Panc1 (cell line): ENCODE measurements around the gene USP19. TPM values are rescaled to one million over a fixed set of nuclear protein-coding genes. Genes with fewer than 3 reads are reported as not detected.

Source experiments
- ATAC-seq: fragments of 200-7000 bp; cut with Tn5 transposase; 2 replicates; pipeline ENCODE4 v1.9.1; 2020; ENCODE audit warnings: mild to moderate bottlenecking, moderate library complexity
- BruUV-seq: library from RNA; stranded (reverse); fragments of 400-500 nt; replicated peaks from 2 replicates; lab custom pipeline; 2021; lab: Mats Ljungman, UMichigan
- CTCF ChIA-PET: fragments of 300-600 bp; sonication (Branson Sonifier 250); formaldehyde crosslinking; loops from one replicate; lab custom pipeline; 2022; ENCODE audit warnings: antibody characterized with exemption; lab: Charles Lee
- POLR2A ChIA-PET: fragments of 300-600 bp; sonication (Branson Sonifier 250); formaldehyde crosslinking; loops from one replicate; lab custom pipeline; 2022; ENCODE audit warnings: antibody characterized with exemption; lab: Charles Lee
- DNase-seq: peaks from one replicate; pipeline ENCODE4 v3.0.0-alpha.2; 2010; ENCODE audit warnings: low read depth, low spot score
- H3K27ac ChIP-seq: 2 replicates; pipeline ENCODE4 v1.5.1; 2011; ENCODE audit warnings: mild to moderate bottlenecking, low read length, inconsistent platforms
- H3K27me3 ChIP-seq: fragments of 200-500 bp; sonication (Bioruptor generic); 2 replicates; pipeline ENCODE4 v1.6.0; 2014; ENCODE audit warnings: low read length, inconsistent platforms; ENCODE audit not compliant: control insufficient read depth, insufficient read depth
- H3K36me3 ChIP-seq: fragments of 200-500 bp; sonication (Bioruptor generic); 2 replicates; pipeline ENCODE4 v1.5.1; 2014; ENCODE audit warnings: inconsistent platforms, mild to moderate bottlenecking, low read length, moderate library complexity; ENCODE audit not compliant: control insufficient read depth, insufficient read depth
- H3K4me1 ChIP-seq: 2 replicates; pipeline ENCODE4 v1.5.1; 2011; ENCODE audit warnings: inconsistent platforms, mild to moderate bottlenecking, low read length, moderate library complexity; ENCODE audit not compliant: control insufficient read depth, insufficient read depth
- H3K4me3 ChIP-seq, 2 experiments: 2 replicates each; pipeline ENCODE4 v1.5.1; 2011 to 2012; ENCODE audit warnings: low read depth in 2 of 2, low read length in 2 of 2, mild to moderate bottlenecking in 2 of 2, inconsistent platforms in 1 of 2, moderate library complexity in 1 of 2
- H3K9me3 ChIP-seq: fragments of 200-500 bp; sonication (Bioruptor generic); 2 replicates; pipeline ENCODE4 v1.5.1; 2014; ENCODE audit warnings: low read depth, mild to moderate bottlenecking, inconsistent platforms, low read length, moderate library complexity; ENCODE audit not compliant: control insufficient read depth, insufficient read depth
- POLR2AphosphoS5 ChIP-seq: IDR thresholded peaks from 2 replicates; pipeline ENCODE4 v1.6.1; 2012; ENCODE audit warnings: mild to moderate bottlenecking, low read depth, low read length, moderate library complexity
- SIN3A ChIP-seq: IDR thresholded peaks from 2 replicates; pipeline ENCODE4 v1.6.1; 2012; ENCODE audit warnings: low read depth, mild to moderate bottlenecking, low read length, moderate library complexity, borderline replicate concordance; ENCODE audit not compliant: insufficient read depth
- TCF7L2 ChIP-seq: IDR thresholded peaks from 2 replicates; pipeline ENCODE4 v1.6.1; 2011; ENCODE audit warnings: mild to moderate bottlenecking, low read depth, low read length, inconsistent platforms
- in situ Hi-C: cut with HindIII; loops from 2 replicates; pipeline ENCODE4 v1.10.0; 2016; ENCODE audit warnings: low sequenced_read_pairs, low pct_unique_long_range_greater_than_20kb
- intact Hi-C: fragments of 100-400 bp; cut with micrococcal nuclease; formaldehyde crosslinking; loops from one replicate; pipeline ENCODE4 v1.10.0; 2022; ENCODE audit not compliant: unreplicated experiment
- total RNA-seq: library from RNA; stranded (reverse); gene quantifications from one replicate; pipeline ENCODE4 v1.2.1, GENCODE V29; 2021; ENCODE audit not compliant: unreplicated experiment
- TF ChIP-seq, protein P1 (sequence below): fragments of 450-650 bp; IDR thresholded peaks from 2 replicates; pipeline ENCODE4 v1.5.1; 2017; ENCODE audit warnings: mild to moderate bottlenecking
- TF ChIP-seq, protein P2 (sequence below), 2 experiments: IDR thresholded peaks; 2 replicates each; pipeline ENCODE4 v1.6.1; 2011 to 2012; ENCODE audit warnings: low read depth in 2 of 2, control low read depth in 1 of 2, low read length in 1 of 2, mild to moderate bottlenecking in 1 of 2, moderate library complexity in 1 of 2; ENCODE audit not compliant: insufficient read depth in 1 of 2

USP19 gene
- total RNA-seq, 1 experiment from 2014 or later: 60.6 TPM

DNA sequence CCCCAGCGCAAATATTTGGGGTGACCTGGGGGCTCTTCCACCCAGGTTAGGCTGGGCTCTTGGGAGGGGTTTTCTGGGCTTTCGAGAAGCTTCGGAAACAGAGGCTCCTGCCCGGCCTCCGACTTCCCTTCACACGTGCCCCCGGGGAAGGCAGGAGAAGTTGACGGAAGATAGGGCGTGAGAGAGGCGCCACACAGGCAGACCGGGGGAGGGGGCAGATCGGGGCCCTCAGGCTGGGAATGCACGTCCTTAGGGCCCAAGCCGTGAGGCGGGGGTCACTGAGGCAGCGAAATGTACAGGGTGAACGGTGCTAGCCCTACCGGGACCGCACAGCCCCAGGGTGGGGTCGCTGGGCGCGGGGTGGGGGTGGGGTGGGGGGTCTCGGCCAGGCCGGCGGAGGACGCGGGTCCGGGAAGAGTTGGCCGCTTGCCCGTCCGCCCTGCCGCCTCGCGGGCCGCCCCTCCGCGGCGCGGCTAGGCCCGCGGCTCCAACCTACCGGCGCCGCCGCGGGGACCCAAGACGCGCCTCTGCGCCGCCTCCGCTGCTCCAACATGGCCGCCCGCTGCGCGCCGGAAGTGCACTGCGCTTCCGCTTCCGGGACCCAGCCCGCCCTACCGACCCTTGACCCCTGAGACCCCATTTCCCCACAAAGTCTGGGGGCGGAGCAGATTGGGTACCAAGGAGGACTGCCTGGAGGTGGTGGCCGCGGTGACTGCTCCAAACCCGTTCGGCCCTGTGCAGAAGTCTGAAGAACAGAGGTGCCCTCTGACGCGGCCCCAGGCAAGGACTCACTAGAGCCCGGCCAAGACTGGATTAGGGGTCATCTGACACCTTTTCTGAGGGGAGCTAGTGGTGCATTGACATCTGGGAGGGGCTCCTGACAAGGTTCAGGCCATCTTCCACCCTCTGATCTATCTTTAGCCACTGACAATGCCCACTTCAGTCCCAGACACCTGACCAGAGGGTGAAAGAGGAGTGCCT is 45.4 kb upstream of the USP19 start, which contains the start of gene CCDC71:
CCDC71 (minus strand) TSS at position 561 of the 981 bp plus-strand sequence. CDS start 2,123 bp downstream, outside the sequence.
- H3K9me3 ChIP-seq: peaks cover 3% of the 10 kb centered on the region; the same call in 1 of the 2 replicates
- H3K36me3 ChIP-seq: peaks cover 8% of the 10 kb centered on the region; the same call in 1 of the 2 replicates
- H3K27ac ChIP-seq: peak within 1 kb of the TSS; percentile 95
- POLR2A ChIA-PET: no interaction called here
- DNase-seq (no peak), ATAC-seq (peak; percentile 84)
- intact Hi-C loops: no loop called here
- no TSS peak for BruUV-seq
- H3K4me3 ChIP-seq: peak within 1 kb of the TSS; percentile 77 to 84
- CTCF ChIA-PET: no interaction called here
- in situ Hi-C loops: no loop called here
- H3K27me3 ChIP-seq: no peaks in the 10 kb centered on the region
- no peaks in the 10 kb centered on the region; the same call in 1 of the 2 replicates for H3K4me1 ChIP-seq
- TF ChIP-seq POLR2AphosphoS5: no peak; the same call in 1 of the 2 replicates
- TF ChIP-seq, protein P1, sequence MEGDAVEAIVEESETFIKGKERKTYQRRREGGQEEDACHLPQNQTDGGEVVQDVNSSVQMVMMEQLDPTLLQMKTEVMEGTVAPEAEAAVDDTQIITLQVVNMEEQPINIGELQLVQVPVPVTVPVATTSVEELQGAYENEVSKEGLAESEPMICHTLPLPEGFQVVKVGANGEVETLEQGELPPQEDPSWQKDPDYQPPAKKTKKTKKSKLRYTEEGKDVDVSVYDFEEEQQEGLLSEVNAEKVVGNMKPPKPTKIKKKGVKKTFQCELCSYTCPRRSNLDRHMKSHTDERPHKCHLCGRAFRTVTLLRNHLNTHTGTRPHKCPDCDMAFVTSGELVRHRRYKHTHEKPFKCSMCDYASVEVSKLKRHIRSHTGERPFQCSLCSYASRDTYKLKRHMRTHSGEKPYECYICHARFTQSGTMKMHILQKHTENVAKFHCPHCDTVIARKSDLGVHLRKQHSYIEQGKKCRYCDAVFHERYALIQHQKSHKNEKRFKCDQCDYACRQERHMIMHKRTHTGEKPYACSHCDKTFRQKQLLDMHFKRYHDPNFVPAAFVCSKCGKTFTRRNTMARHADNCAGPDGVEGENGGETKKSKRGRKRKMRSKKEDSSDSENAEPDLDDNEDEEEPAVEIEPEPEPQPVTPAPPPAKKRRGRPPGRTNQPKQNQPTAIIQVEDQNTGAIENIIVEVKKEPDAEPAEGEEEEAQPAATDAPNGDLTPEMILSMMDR: no peak
- TF ChIP-seq SIN3A: no peak
- TF ChIP-seq TCF7L2: no peak
- TF ChIP-seq, protein P2, sequence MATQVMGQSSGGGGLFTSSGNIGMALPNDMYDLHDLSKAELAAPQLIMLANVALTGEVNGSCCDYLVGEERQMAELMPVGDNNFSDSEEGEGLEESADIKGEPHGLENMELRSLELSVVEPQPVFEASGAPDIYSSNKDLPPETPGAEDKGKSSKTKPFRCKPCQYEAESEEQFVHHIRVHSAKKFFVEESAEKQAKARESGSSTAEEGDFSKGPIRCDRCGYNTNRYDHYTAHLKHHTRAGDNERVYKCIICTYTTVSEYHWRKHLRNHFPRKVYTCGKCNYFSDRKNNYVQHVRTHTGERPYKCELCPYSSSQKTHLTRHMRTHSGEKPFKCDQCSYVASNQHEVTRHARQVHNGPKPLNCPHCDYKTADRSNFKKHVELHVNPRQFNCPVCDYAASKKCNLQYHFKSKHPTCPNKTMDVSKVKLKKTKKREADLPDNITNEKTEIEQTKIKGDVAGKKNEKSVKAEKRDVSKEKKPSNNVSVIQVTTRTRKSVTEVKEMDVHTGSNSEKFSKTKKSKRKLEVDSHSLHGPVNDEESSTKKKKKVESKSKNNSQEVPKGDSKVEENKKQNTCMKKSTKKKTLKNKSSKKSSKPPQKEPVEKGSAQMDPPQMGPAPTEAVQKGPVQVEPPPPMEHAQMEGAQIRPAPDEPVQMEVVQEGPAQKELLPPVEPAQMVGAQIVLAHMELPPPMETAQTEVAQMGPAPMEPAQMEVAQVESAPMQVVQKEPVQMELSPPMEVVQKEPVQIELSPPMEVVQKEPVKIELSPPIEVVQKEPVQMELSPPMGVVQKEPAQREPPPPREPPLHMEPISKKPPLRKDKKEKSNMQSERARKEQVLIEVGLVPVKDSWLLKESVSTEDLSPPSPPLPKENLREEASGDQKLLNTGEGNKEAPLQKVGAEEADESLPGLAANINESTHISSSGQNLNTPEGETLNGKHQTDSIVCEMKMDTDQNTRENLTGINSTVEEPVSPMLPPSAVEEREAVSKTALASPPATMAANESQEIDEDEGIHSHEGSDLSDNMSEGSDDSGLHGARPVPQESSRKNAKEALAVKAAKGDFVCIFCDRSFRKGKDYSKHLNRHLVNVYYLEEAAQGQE (IDR thresholded peaks at IDR 0.05; ENCODE audit: insufficient read depth in 1 of 2, low read depth in 2 of 2, low read length in 1 of 2): no peak

DNA sequence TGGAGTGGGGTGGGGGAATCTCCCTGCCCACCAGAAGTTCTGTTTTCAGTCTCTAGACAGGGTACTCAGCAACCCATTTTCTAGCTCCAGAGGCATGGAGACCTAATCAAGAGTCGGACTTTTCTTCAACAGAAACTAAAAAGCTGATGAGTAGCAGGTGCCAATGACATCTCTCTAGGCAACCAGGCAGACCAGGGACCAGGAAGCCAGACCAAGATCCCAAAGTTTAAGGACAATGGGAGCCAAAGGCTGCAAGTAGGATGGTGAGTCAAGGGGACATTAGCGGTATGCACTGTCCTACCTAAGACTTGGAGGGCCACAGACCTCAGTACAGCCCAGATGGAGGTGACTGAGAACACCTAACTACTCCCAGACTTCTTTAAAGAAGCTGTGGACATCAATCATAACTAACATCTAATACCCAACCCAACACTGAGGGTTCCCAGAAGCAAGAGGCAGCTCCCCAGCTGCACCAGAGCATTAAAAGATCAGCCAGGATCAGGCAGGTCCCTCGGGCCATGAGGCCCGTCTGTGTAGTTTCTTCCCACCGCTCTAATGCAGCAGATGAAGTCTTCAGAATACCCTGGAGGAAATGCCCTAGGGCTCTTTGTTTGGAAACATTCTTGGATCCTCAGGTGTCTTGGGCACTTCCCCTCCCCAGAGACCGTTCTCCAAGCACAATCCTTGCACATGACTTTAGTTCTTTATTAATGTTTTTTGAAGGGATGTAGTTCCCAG is 44.5 kb upstream of the USP19 start:
- POLR2A ChIA-PET: interaction anchor here (0.6 kb wide), 1 partner anchor 300 kb away, joined by 4 read pairs; no protein-coding TSS in a partner anchor

More for the DNA sequence above, 44.5 kb upstream of the USP19 start:
- TF ChIP-seq, protein P1: no peak
- TF ChIP-seq POLR2AphosphoS5: no peak
- no peak for TF ChIP-seq SIN3A
- TF ChIP-seq, protein P2 (IDR thresholded peaks at IDR 0.05; ENCODE audit: insufficient read depth in 1 of 2, low read depth in 2 of 2, low read length in 1 of 2): no peak
- no peak for TF ChIP-seq TCF7L2
- BruUV-seq: no TSS peak
- Histone ChIP-seq H3K4me1 (no peaks in the 10 kb centered on the region), H3K9me3 (peaks cover 3% of the 10 kb centered on the region; the same call in 1 of the 2 replicates), H3K27ac (peak overlapping the region; percentile 82), H3K36me3 (peaks cover 8% of the 10 kb centered on the region; the same call in 1 of the 2 replicates), H3K4me3 (peak overlapping the region; percentile 77 to 84), H3K27me3 (no peaks in the 10 kb centered on the region)
- no peak for ATAC-seq
- no peak for DNase-seq
- CTCF ChIA-PET: interaction anchor here (0.6 kb wide), 1 partner anchor 321 kb away, joined by 3 read pairs; no protein-coding TSS in a partner anchor
- intact Hi-C loops (no loop called here), in situ Hi-C loops (no loop called here)
